Measurements from ENCODE around the gene GRIN2A.

DNA sequence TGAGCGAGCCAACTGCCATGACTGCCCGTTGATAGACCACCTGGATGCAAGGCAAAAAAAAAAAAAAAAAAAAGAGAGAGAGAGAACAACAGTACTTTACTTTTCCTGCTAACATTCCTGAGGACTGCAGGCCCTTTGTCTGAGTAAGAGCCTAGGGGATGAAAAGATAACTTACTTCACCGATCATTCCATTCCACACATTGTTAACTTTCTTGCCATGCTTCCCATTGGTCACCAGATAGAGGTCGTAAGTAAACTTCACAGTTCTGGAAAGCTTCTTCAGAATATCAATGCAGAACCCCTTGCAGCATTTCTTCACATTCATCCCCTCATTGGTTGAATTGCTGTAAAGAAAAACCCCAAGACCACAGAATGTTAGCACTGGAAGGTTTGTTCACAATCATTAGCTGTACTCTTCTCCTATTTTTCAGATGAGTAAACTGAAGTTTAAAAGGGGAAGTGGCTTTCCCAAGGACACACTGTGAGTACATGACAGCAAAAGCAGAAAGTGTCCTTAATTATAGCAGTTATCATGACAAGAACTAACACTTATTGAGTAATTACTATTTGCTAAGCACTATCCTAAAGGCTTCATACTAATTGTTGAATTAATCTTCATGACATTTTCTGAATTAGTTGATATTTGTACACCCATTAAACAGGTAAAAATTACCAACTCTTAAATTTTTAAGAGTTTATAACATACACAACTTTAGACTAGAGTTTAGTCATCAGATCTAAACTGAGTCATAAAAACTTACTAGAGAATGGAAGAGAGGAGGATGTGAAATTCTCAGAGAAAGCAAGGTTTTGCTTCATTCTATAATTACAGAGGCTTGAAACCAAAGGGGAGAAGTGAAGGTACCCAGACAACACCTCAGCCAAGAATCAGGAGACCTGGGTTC lies 341.2 kb downstream of the GRIN2A start:
- TF ChIP-seq CTCF (conservative IDR thresholded peaks at IDR 0.05) (no peak), ZFX (IDR thresholded peaks at IDR 0.05) (no peak)

Measured in C4-2B (cell line).